Fibroblast of skin of back (primary cell): ENCODE results near the gene CLTRN.
"Not testable (repeated sequence)": the region's sequence is repeated elsewhere in the genome, so short reads cannot be mapped to it uniquely, and the experiment has no call there.

Experiments
- DNase-seq: peaks from one replicate; pipeline ENCODE4 v3.0.0-alpha.2; 2013

The CLTRN gene

DNA sequence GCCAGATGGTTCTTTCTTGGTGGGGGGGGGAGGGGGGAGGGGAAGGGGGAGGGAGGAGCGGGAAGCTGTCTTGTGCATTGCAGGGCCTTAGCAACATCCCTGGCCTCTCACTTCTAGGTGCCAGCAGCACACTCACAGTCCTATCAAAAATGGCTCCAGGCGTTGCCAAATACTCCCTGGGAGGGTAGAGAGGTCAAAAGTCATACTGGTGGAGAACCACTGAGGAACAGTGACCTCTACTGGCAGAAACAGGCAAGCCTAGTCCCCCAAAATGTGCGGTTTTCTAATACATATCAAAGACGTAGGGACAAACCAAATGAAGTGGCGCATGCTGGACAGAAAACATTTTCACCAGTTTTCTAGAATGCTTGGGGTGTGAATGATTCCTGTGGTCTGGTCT is 17.1 kb downstream of the CLTRN start:
- DNase-seq = not testable (repeated sequence)

DNA sequence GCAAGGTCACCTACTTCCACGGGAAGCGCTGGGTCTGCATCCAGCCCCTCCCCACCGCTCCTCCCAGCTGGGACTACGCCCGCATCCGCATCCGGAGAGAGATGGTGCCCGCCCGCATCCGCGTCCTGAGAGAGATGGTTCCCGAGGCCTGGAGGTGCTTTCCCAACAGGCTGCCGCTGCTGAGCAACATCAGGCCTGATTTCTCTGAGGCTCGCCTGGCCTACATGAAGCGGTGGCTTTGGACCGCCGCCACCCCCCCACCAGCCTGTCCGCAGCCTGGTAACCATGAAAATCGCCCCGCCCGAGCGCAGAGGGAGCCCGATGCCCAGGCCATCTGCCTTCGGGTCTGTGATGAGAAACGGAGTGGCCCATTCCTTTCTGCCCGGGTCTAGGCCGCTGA is 18.1 kb downstream of the CLTRN start:
- no peak for DNase-seq

DNA sequence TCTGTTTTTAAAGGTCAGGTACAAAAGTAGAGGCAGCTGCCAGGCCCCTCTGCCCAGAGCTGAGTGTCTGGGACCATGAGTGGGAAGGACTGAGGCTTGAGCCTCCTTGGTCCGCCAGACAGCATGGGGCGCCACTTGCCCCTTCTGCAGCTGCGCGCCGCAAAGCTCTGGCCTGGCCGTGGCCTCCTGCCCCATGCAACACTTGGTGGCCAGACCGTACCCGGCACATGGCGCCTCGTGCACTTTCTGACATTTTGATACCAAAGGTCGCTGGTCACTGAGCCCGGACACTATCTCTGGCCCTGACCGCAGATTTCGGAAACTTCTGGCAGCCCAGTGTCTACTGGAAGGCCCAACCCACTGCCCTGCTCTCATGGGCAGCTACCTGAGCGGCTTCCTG is 18.6 kb downstream of the CLTRN start:
- no peak for DNase-seq

DNA sequence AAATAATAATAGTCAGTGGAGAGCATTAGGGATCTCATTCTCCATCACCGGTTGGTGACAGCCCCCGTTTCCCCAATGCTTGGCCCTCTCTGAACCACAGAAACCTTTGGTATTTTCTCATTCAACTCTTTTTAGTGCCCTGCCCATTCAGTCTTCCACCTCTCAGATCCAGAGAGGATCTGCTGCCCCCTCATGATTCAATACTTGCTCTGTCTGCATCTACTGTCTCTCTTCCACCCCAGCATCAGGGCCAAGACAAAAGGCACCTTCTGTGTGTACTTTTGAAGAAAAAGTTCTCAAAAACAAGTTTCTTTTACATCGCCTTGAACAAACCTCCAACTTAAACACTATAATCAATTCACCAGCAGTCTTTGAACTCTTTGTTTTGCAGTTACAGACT is 19.3 kb downstream of the CLTRN start:
- DNase-seq = no peak

DNA sequence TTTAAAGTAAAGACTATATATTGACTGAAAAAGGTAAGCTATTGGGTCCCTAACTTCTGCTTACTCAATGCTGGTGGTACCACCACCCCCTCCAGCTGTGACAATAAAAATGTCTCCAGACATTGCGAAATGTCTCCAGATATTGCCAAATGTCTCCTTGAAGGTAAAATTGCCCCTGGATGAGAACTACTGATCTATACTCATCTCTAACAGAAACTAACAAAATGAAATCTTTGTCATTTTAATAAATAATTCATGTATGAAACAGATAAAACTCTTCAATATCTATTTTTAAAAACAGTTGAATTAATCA is 20.1 kb downstream of the CLTRN start:
- no peak for DNase-seq

DNA sequence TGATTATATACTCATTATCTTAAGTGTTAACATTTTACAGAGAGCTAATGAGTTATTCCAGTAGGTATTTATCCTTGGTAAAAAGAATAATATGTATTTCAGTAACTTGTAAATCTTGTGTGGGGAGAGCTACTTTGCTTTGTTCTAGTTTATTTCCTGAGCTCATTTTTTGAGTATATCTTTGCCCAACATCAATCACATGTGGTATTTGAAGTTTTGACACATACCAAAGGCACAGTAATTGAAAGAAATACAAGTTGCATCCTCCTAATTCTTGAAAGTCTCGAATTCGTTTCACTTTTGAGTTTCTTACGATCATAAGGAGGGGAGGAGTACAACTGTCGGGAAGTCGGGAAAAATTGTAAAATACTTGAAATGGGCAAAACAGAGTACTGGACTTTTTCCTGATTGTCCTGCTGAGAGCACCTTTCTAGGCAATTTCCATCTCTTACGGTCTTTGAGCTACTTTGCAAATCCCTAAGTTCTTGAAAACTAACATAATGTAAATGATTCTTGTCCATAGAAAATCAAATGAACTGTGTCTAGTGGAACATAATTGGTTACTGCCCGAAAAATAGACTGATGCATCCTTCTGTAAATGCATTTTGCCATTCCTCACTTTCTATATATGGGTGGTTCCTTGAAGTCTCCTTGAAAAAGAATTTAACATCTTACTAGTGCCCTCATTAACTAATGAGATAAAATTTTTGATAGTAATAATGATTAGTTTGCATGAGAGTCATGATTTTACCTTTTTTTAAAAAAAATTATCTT is 20.6 kb downstream of the CLTRN start:
- no peak for DNase-seq

DNA sequence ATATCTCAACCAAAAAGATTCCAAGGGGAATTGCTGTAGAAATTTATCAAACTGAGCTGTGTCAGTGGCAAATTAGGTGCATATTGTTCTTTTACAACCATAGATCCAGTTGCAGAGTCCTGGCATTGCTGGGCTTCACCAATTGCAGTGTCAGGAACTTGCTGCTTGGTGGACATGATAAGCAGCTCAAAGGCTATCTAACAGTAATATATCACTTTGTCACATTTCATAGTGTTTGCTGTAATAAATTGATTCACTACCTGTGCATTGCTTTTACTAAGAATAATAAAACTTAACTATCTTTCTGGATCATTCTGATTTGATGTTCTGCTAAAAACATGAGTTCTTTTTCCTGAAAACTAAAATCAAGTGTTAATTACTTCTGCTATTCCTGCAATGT is 33.0 kb downstream of the CLTRN start:
- DNase-seq = no peak

DNA sequence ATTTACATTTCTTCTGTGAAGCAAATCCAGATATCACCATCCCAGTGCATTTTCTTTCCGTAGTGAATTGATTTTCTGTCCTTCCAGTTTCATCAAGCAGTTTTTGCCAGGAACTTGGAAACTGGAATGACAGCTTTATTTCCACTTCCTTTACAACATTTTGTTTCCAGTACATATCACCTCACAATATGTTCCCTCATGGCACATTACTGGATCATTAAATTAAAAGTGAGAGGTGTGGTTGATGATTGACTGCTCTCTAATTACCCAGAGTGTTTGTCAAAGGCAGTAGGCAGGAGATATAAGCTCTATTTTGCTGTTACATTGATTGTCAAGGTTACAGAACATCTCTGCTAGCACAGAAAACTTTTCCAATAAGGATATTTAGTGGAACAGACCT is 41.6 kb downstream of the CLTRN start:
- DNase-seq = no peak

DNA sequence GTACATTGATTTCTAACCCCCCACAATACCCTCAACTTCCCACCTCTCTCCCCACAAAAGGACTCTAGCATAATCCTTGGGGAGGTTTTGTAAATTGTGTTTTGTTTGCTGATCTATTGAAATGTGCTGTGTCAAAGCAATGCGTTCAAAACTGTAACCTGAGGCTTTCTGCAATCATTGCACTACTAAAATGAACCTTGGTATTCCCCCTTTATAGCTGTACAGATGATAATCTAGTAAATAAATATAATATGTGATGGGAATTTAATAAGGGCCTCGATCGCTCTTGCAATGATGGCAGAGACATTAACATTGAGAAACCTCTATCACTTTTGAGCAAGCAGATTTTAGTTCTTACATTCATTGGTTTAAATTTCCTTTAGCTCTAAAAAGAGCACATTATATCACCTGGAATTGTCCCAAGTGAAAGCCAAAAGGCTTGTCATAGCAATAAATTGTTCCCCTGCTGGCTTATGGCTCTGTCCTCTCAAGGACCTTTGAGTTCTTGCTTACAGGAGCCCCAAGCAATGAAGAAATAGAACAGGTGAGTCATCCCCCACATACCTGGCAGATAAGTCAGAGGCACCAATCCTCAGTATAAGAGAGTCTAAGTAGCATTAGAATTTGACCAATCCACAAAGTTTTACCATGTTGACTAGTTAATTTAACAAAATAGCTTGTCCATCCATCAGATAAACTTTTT is 45.4 kb downstream of the CLTRN start:
- DNase-seq = peak; percentile 4

DNA sequence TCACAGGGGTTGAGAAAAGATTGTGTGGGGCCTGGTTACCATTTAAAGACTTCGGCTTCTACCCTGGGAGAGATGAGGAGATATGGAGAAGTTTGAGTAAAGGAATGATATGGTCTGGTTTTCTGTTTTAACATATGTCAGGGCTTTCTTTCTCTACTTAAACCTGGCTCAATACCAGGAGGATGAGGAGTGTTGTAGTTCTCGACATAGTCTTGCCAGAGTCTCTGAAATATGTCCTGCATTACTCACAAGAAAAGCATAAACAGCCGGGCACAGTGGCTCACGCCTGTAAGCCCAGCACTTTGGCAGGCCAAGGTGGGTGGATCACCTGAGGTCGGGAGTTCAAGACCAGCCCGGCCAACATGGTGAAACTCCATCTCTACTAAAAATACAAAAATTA is 47.5 kb downstream of the CLTRN start:
- no peak for DNase-seq

DNA sequence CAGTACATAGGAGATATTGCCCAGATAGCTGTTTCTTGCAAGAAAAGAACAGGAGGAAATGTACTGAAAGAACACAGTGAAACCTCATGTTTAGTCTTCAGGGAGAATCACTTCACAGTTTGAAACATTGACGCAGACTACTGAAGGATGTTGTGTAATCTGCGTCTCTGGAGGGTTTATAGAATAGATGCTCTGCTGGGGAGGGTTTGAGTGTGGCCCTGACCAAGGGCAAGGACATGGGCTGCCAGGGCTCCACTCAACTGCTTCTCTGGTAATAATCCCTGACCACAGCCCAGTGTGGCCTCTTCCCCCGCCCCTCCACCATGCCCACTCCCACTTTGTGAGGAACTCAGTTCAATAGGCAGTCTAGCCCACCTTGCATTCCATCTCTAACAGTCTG is 48.1 kb downstream of the CLTRN start:
- DNase-seq = no peak

DNA sequence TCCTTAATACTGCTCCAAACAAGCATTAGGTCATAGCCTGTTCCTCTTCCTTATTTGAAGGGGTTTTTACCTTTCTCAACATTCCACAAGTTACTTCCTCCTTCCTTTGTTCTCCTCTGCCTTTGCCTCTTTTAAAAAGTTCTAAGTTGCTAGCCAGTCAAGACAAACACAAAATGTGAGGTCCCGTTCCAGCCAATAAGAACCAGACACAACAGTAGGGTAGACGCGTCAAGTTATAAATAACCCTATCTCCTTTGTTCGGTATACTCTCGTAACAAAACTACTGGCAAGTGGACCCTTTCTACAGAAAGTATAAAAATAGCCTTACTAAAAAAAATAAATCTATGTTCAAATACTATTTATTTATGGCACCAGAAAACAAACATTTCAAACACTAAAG is 57.5 kb downstream of the CLTRN start:
- DNase-seq = no peak

DNA sequence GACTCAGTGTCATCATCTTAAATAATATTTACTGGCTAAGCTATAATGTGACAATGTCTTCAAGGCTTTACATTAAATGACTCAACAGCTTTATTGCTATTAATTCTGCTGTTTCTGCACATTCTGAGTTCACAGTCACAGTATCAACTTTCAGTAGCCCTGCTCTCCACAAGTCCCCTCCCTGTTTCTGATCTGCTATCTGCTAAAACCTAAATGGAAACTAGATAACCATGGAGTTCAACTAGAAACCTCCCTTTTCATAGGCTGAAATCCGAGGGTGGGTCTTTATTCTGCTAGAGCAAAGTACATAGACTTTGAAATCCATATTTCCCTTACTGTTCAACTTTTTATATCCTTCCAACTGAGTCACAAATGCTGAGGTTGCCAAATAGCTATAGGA is 58.5 kb downstream of the CLTRN start:
- no peak for DNase-seq

DNA sequence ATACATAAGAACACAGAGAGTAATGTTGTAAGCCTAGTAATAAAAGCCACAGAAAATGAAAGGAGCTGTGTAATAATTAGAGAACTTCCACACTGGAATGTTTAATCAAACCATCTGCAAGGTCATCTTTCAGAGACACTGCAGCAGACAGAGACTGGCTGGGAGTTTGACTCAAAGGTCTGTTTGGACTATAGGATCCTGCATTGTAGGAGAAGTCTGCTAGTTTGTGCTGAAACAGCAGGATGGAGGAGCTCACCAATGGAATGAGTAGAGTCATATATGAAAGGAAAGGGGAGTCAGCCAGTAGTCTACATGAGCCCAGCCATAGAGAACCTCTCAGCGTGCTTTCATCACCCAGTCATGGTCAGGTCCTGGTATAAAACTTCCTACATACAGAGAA is 59.4 kb downstream of the CLTRN start:
- no peak for DNase-seq

DNA sequence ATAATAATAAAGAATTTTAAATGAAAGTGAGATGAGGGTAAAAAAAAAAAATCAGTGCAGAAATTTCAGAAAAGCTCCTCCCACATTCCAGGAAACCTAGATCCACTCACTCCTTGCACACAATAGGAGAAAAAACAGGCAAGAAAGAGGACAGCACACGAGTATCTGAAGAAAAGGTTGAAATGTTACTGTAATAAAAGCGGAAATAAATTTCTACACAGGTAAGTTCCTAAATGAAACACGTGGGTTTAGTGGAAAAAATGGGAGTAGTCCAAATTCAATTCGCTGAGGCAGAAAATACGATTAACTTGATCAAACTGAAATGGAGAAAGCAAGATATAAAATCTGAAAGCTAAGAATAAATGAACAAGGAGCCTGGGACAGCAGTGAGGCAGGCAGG is 61.8 kb downstream of the CLTRN start:
- no peak for DNase-seq

DNA sequence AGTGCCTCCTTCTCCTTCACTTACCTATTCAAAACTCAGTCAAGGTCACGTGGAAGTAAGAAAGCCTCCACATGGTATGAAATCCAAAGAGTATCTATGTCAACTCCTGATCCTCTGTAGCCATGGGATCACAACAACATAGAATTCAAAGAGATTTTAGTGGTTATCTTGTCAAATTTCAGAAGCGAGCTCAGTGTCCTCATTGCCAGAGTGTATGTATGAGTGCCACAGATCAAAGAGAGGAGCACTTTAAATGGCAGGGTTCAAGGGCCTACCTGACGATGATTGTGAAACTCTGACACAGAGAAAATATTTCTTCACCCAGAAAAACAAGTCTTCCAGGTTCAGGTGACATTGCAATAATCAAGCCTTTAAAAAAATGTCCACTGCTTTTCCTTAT is 62.7 kb downstream of the CLTRN start:
- DNase-seq = no peak

DNA sequence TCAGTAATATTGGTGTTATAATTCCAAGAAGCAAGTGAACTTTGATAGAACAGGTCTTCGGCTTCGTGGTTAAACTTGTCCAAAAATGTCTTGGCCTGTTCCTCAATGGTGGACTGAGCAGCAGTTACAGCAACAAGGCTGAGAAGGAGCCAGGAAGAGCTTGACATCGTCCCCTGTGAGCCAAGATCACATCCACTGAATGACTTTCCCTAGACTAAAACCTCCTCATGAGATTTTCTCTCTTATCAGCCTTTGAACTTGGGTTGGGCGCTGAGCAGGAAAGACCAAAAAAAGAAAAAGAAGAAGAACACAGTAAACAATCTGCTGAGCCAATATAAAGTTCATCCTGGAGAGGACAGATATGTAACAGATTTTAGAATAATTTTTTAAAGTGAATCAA is 63.9 kb downstream of the CLTRN start, which contains the start of gene ACE2:
TSS of gene ACE2 (minus strand) at position 216 of the 400 bp plus-strand sequence. CDS start at position 167, 49 bp downstream.
- DNase-seq = no peak

DNA sequence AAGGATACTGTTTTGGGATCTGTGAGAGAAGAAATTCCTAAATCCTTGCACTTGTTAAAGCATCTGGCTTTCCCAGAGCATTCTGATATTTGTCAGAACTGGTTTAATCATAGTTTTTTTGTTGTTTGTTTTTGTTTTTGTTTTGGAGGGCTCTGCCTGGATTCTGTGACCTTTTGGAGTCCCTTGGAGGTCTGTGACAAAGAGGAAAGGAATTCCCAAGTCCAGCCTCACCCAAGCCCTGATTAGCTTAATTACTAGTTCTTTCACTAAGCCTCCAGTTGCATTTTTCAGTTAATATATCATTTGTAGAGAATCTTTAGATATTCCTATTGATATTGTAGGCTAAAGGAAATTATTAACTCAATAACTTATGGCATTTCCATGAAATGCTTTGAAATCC is 64.6 kb downstream of the CLTRN start:
- DNase-seq = no peak

DNA sequence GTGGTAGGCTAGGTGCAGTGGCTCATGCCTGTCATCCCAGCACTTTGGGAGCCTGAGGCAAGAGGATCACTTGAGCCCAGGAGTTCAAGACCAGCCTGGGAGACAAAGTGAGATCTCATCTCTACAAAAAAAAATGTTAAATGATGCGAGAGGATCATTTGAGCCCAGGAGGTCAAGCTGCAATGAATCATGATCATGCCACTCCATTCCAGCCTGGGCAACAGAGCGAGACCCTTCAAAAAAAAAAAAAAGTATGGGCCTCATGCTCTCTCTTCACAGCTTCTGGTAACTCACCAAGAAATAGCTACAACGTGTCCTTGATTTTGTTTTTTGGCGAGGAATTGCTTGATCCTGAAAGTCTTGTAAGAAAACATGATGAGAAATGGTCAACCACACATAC is 65.1 kb downstream of the CLTRN start:
- DNase-seq = no peak

DNA sequence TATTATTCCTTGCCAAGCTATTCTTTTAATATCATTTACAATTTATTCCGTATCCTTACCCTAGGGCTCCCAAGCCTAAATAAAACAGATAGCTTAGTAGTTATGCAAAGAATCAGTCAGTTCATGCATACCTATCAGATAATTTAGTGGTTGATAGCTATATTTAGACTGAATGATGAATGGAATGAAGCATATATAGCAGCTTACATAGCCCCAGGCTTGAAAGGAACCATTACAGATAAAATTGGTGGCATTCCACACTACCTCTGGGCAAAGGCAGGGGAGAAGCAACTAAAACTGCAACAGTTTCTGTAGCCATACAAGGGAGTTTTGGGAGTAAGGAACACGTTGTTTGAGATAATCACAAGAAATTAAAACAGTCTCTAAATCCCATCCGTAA is 66.6 kb downstream of the CLTRN start:
- DNase-seq = peak; percentile 2

DNA sequence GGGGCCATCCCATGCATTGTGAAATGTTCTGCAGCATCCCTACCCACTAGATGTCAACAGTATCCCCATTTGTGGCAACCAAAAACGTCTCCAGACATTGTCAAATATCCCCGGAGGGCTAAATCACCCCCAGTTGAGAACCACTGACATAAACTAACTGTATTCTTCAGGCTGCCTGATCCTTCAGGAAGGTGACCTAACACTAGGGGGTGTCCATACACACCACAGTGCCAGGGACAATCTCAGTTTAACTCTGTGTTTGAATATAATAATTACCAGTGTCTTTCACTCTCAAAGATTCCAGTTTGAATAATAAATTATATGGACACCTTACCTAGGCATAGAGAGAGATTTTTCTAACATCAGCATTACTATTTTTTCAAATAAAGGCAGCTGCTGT is 70.2 kb downstream of the CLTRN start:
- no peak for DNase-seq

DNA sequence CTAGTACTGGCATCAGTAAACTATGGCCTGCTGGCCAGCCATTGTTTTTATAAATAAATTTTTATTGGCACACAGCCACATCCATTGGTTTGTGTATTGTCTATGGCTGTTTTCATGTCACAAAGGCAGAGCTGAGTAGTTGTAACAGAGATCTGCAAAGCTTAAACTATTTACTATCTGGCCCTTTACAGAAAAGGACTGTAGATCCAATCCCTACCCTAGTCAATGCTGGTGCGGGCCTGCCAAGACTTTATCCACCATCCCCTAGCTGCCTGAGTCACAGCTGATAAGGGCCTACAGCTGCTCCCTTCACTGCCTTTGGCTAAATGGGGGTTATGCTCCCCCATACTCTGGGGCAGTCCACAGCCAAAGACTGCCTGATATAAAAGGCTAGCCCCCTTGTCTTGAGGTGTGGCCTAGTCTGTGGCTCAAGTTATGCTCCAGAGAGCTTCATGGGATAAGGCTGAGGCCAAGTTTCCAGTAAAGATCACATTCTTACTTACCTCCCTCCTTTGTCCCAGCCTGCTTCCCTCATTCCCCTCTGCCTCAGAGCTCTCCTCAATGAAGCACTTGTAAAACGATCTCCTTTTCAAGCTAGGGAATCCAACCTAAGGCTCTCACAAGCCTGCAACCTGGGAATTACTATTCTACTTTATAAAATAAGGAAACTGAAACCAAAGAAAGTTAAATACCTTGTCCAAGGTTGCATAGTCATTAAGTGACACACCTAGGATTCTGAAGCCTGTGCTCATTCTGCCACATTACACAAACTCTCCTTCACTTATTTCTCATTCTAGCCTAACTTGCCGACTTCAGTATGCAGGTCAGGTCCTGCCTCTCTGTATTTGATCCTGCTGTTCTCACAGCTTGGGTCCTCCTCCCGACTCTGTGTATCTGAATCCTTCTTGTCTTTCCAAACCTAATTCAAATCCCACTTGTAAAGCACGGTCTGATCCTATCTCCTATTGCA is 84.5 kb downstream of the CLTRN start:
- no peak for DNase-seq
